H1 (cell line): ENCODE data around the gene FOXD4L6. TPM values are rescaled to one million over a fixed set of nuclear protein-coding genes. Genes with fewer than 3 reads are reported as not detected.
"Not testable (repeated sequence)": the region's sequence is repeated elsewhere in the genome, so short reads cannot be mapped to it uniquely, and the experiment has no call there.

Source experiments
- CTCF ChIA-PET: fragments of 300-600 bp; sonication (Branson Sonifier 250); formaldehyde crosslinking; loops from one replicate; lab custom pipeline; 2021; ENCODE audit not compliant: partially characterized antibody; lab: Charles Lee
- POLR2A ChIA-PET: fragments of 300-600 bp; sonication (Branson Sonifier 250); formaldehyde crosslinking; loops from one replicate; lab custom pipeline; 2021; ENCODE audit warnings: inconsistent platforms; ENCODE audit not compliant: partially characterized antibody; lab: Charles Lee
- DNase-seq, 2 experiments: peaks; one replicate each; pipeline versions ENCODE4 v3.0.0 to v3.0.0-alpha.2; 2010 to 2022; ENCODE audit warnings: low spot score in 2 of 2, low read depth in 1 of 2, mixed read lengths in 1 of 2
- FAIRE-seq: peaks from 2 replicates; lab custom pipeline; 2011; peaks lifted over from hg19 to GRCh38; lab: Jason Lieb, UNC
- H2AFZ ChIP-seq: 2 replicates; pipeline ENCODE4 v1.8.1; 2012; ENCODE audit warnings: low read length, inconsistent platforms
- H2AK5ac ChIP-seq: 2 replicates; pipeline ENCODE4 v1.6.1; 2013; ENCODE audit warnings: low read depth, low read length
- H2BK120ac ChIP-seq: replicated peaks from 2 replicates; pipeline ENCODE3; 2013; ENCODE audit warnings: low read depth, low read length, inconsistent platforms
- H2BK12ac ChIP-seq: 2 replicates; pipeline ENCODE4 v1.6.1; 2013; ENCODE audit warnings: low read depth, low read length
- H2BK15ac ChIP-seq: 2 replicates; pipeline ENCODE4 v1.6.1; 2013; ENCODE audit warnings: low read length
- H2BK20ac ChIP-seq: 2 replicates; pipeline ENCODE4 v1.6.1; 2013; ENCODE audit warnings: low read length
- H2BK5ac ChIP-seq: 2 replicates; pipeline ENCODE4 v1.6.1; 2013; ENCODE audit warnings: low read depth, low read length
- H3K14ac ChIP-seq: 2 replicates; pipeline ENCODE4 v1.6.1; 2013; ENCODE audit warnings: inconsistent platforms; ENCODE audit not compliant: insufficient read length
- H3K18ac ChIP-seq: 2 replicates; pipeline ENCODE4 v1.6.1; 2013; ENCODE audit warnings: low read length; ENCODE audit errors: extremely low read depth
- H3K23ac ChIP-seq: 2 replicates; pipeline ENCODE4 v1.6.1; 2013; ENCODE audit warnings: inconsistent platforms; ENCODE audit not compliant: insufficient read length
- H3K23me2 ChIP-seq: 2 replicates; pipeline ENCODE4 v1.6.1; 2013; ENCODE audit warnings: low read depth, low read length
- H3K27ac ChIP-seq: 2 replicates; pipeline ENCODE4 v1.6.1; 2011; ENCODE audit warnings: low read depth, low read length, inconsistent platforms
- H3K27me3 ChIP-seq, 4 experiments: replicated peaks in 1 of 4; 1 replicate in 1 of 4; 2 replicates in 3 of 4; pipeline versions ENCODE4 v1.6.1 to v1.8.1; 2011 to 2013; ENCODE audit warnings: low read length in 3 of 4, mild to moderate bottlenecking in 3 of 4, inconsistent platforms in 2 of 4, mixed read lengths in 2 of 4, moderate library complexity in 1 of 4; ENCODE audit not compliant: control insufficient read depth in 3 of 4, insufficient read depth in 3 of 4; ENCODE audit errors: extremely low read depth in 1 of 4
- H3K36me3 ChIP-seq, 4 experiments: 2 replicates each; pipeline versions ENCODE4 v1.6.1 to v1.8.1; 2011 to 2013; ENCODE audit warnings: mild to moderate bottlenecking in 4 of 4, low read length in 3 of 4, moderate library complexity in 2 of 4, control low read depth in 1 of 4, inconsistent platforms in 1 of 4; ENCODE audit not compliant: insufficient read depth in 4 of 4, control insufficient read depth in 2 of 4
- H3K4ac ChIP-seq: replicated peaks from 2 replicates; pipeline ENCODE3; 2013; ENCODE audit warnings: low read length, low read depth, mixed read lengths, inconsistent platforms; ENCODE audit not compliant: insufficient read length
- H3K4me1 ChIP-seq, 4 experiments: replicated peaks in 1 of 4; 1 replicate in 1 of 4; 2 replicates in 3 of 4; pipeline versions ENCODE4 v1.6.1 to v1.8.1; 2011 to 2013; ENCODE audit warnings: low read length in 3 of 4, inconsistent platforms in 2 of 4, mixed read lengths in 1 of 4; ENCODE audit not compliant: insufficient read depth in 4 of 4, control insufficient read depth in 3 of 4
- H3K4me2 ChIP-seq, 2 experiments: 2 replicates each; pipeline versions ENCODE4 v1.6.1 to v1.8.1; 2011 to 2013; ENCODE audit warnings: low read depth in 2 of 2, low read length in 2 of 2, control low read depth in 1 of 2, inconsistent platforms in 1 of 2, mild to moderate bottlenecking in 1 of 2; ENCODE audit not compliant: insufficient read depth in 1 of 2
- H3K4me3 ChIP-seq, 4 experiments: fragments of 200-600, 300-600 bp in 1 of 4; sonication (generic), shearing (Covaris generic), sonication (Bioruptor Twin) in 1 of 4; 2 replicates each; pipeline versions ENCODE4 v1.5.1 to v1.8.1; 2011 to 2016; ENCODE audit warnings: low read length in 4 of 4, low read depth in 3 of 4, control low read depth in 2 of 4, inconsistent platforms in 2 of 4, mild to moderate bottlenecking in 2 of 4, mixed read lengths in 1 of 4, moderate library complexity in 1 of 4; ENCODE audit not compliant: insufficient read depth in 2 of 4; ENCODE audit errors: extremely low read depth in 1 of 4
- H3K56ac ChIP-seq: replicated peaks from 2 replicates; pipeline ENCODE3; 2013; ENCODE audit warnings: low read depth, mild to moderate bottlenecking, mixed read lengths, low read length, inconsistent platforms; ENCODE audit not compliant: insufficient read length
- H3K79me1 ChIP-seq: 2 replicates; pipeline ENCODE4 v1.6.1; 2013; ENCODE audit warnings: low read depth, low read length, control low read depth
- H3K79me2 ChIP-seq, 2 experiments: 2 replicates each; pipeline versions ENCODE4 v1.6.1 to v1.8.1; 2012 to 2013; ENCODE audit warnings: low read length in 2 of 2, mild to moderate bottlenecking in 2 of 2, inconsistent platforms in 1 of 2; ENCODE audit not compliant: insufficient read depth in 2 of 2, control insufficient read depth in 1 of 2
- H3K9ac ChIP-seq, 4 experiments: replicated peaks in 1 of 4; 1 replicate in 1 of 4; 2 replicates in 3 of 4; pipeline versions ENCODE4 v1.6.1 to v1.8.1; 2011 to 2013; ENCODE audit warnings: low read depth in 3 of 4, low read length in 3 of 4, control low read depth in 2 of 4, mild to moderate bottlenecking in 2 of 4, moderate library complexity in 2 of 4, inconsistent platforms in 1 of 4; ENCODE audit errors: extremely low read depth in 1 of 4
- H3K9me3 ChIP-seq, 2 experiments: 2 replicates each; pipeline versions ENCODE4 v1.6.1 to v1.8.1; 2012 to 2013; ENCODE audit warnings: mild to moderate bottlenecking in 2 of 2, moderate library complexity in 2 of 2, control low read depth in 1 of 2, inconsistent platforms in 1 of 2, low read depth in 1 of 2, low read length in 1 of 2, mixed read lengths in 1 of 2; ENCODE audit not compliant: insufficient read depth in 2 of 2
- H4K20me1 ChIP-seq, 2 experiments: replicated peaks in 1 of 2; 2 replicates each; pipeline versions ENCODE3 to v1.8.1; 2011 to 2013; ENCODE audit warnings: inconsistent platforms in 2 of 2, low read length in 2 of 2, mild to moderate bottlenecking in 1 of 2; ENCODE audit not compliant: insufficient read depth in 2 of 2, control insufficient read depth in 1 of 2
- H4K5ac ChIP-seq: 2 replicates; pipeline ENCODE4 v1.6.1; 2013; ENCODE audit warnings: low read length, low read depth, mixed read lengths, inconsistent platforms; ENCODE audit not compliant: insufficient read length
- H4K8ac ChIP-seq: 2 replicates; pipeline ENCODE4 v1.8.0; 2013; ENCODE audit warnings: mild to moderate bottlenecking, moderate library complexity, low read length, inconsistent platforms; ENCODE audit not compliant: insufficient read depth; ENCODE audit errors: extremely low read depth
- H4K91ac ChIP-seq: replicated peaks from 2 replicates; pipeline ENCODE3; 2013; ENCODE audit warnings: low read length, mixed read lengths, inconsistent platforms; ENCODE audit not compliant: insufficient read length
- WGBS, 2 experiments: shearing (Covaris generic) in 1 of 2; methylation state at CpG; one replicate each; pipeline versions ENCODE4 v1.1.6 to v1.1.7; 2013 to 2015; ENCODE audit warnings: low lambda C conversion rate in 2 of 2, mixed read lengths in 2 of 2, inconsistent platforms in 1 of 2, low coverage in 1 of 2, missing lambda C conversion rate in 1 of 2; ENCODE audit not compliant: insufficient replicate concordance in 2 of 2, insufficient coverage in 1 of 2, insufficient read length in 1 of 2; ENCODE audit errors: extremely low coverage in 1 of 2, missing lambda C conversion rate in 1 of 2; 5-methylcytosine and 5-hydroxymethylcytosine counted together
- polyA plus RNA-seq, 7 experiments: library from polyadenylated mRNA; depleted of rRNA in 3 of 7; stranded (reverse) in 5 of 7; unstranded in 2 of 7; fragments of >200 nt in 5 of 7; fragments of 200-250 nt in 2 of 7; gene quantifications; 1 replicate in 5 of 7; 2 replicates in 1 of 7; 4 replicates in 1 of 7; pipeline versions ENCODE4 v1.2.1 to v1.2.3, GENCODE V29; 2011 to 2013; ENCODE audit warnings: missing spikeins in 2 of 7, mixed read lengths in 2 of 7
- total RNA-seq: library from RNA; stranded (reverse); fragmentation: NEBNext Ultra II Directional; extraction: Animal tissue kit (Norgen Biotek cat#: 25700); gene quantifications from 2 replicates; pipeline ENCODE4 v1.2.1, GENCODE V29; 2021

Gene FOXD4L6
- total and polyA plus RNA-seq, 2 of the 8 experiments (the other 6 are each of a cell fraction or from before 2014, with no cell fraction given) = 0.13 TPM; not detected in 1

DNA sequence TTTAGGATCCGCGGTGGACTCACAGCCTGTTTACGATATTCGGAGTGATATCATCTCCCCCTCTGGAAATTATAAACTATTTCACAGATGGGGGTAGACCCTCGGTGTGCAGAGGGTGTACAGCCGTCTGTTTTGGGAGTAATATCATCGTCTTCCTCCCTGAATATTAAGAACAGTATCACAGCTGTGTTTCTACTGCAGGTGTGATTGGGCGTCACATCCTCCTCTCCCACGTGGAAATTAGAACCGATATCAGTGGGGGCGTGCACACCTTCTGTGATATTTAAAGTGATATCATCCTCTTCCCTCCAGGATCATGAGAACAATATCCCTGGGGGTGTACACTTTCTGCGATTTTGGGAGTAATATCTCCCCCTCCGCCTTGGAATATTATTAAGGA lies 19.2 kb downstream of the FOXD4L6 start:
- H3K27ac ChIP-seq, H3K14ac ChIP-seq, H3K56ac ChIP-seq, H2AK5ac ChIP-seq, H3K18ac ChIP-seq, H3K23ac ChIP-seq, FAIRE-seq, H3K27me3 ChIP-seq, CTCF ChIA-PET, H4K8ac ChIP-seq, H2BK20ac ChIP-seq, H2BK120ac ChIP-seq, DNase-seq, H4K91ac ChIP-seq, H2AFZ ChIP-seq, H2BK12ac ChIP-seq, H3K23me2 ChIP-seq, H3K9me3 ChIP-seq, H3K4ac ChIP-seq, H4K5ac ChIP-seq, H2BK15ac ChIP-seq, POLR2A ChIA-PET, H3K79me1 ChIP-seq, H3K4me1 ChIP-seq, H4K20me1 ChIP-seq, H3K79me2 ChIP-seq, H3K4me2 ChIP-seq, H3K36me3 ChIP-seq, H3K4me3 ChIP-seq, H2BK5ac ChIP-seq, H3K9ac ChIP-seq: not testable (repeated sequence)
- WGBS, 2 experiments = 52% methylated on average over 5 of the region's 13 CpGs; no CpG with 5 or more reads in 1 of the 2 experiments

DNA sequence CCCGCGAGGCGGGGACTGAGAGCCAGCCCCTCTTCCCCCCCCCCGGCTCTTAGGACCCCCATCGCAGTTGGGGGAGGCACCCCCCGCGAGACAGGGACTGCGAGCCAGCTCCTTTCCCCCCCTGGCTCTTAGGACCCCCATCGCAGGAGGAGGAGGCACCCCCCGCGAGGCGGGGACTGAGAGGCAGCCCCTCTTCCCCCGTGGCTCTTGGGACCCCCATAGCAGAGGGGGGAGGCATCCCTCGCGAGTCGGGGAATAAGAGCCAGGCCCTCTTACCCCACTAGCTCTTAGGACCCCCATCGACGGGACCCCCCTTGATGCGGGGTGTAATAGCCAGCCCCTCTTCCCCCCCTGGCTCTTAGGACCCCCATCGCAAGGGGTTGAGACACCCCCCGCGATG lies 19.7 kb downstream of the FOXD4L6 start:
- H3K4me3 ChIP-seq = not testable (repeated sequence)

More for the DNA sequence above, 19.7 kb downstream of the FOXD4L6 start:
- POLR2A ChIA-PET, H3K4ac ChIP-seq, CTCF ChIA-PET, H3K14ac ChIP-seq, H2BK5ac ChIP-seq, DNase-seq, H4K91ac ChIP-seq, H2BK12ac ChIP-seq, H3K4me1 ChIP-seq, H2BK20ac ChIP-seq, H3K23ac ChIP-seq, H3K79me2 ChIP-seq, H3K4me2 ChIP-seq, H2AFZ ChIP-seq, H4K20me1 ChIP-seq, H2AK5ac ChIP-seq, H3K9me3 ChIP-seq, FAIRE-seq, H2BK15ac ChIP-seq, H3K36me3 ChIP-seq, H4K8ac ChIP-seq, H3K56ac ChIP-seq, H3K9ac ChIP-seq, H3K18ac ChIP-seq, H4K5ac ChIP-seq, H2BK120ac ChIP-seq, H3K79me1 ChIP-seq, H3K27ac ChIP-seq, H3K27me3 ChIP-seq, H3K23me2 ChIP-seq: not testable (repeated sequence)
- no CpG with 5 or more reads among the region's 22 CpGs for WGBS, 2 experiments
